ENCODE data around the gene SGPP2.

DNA sequence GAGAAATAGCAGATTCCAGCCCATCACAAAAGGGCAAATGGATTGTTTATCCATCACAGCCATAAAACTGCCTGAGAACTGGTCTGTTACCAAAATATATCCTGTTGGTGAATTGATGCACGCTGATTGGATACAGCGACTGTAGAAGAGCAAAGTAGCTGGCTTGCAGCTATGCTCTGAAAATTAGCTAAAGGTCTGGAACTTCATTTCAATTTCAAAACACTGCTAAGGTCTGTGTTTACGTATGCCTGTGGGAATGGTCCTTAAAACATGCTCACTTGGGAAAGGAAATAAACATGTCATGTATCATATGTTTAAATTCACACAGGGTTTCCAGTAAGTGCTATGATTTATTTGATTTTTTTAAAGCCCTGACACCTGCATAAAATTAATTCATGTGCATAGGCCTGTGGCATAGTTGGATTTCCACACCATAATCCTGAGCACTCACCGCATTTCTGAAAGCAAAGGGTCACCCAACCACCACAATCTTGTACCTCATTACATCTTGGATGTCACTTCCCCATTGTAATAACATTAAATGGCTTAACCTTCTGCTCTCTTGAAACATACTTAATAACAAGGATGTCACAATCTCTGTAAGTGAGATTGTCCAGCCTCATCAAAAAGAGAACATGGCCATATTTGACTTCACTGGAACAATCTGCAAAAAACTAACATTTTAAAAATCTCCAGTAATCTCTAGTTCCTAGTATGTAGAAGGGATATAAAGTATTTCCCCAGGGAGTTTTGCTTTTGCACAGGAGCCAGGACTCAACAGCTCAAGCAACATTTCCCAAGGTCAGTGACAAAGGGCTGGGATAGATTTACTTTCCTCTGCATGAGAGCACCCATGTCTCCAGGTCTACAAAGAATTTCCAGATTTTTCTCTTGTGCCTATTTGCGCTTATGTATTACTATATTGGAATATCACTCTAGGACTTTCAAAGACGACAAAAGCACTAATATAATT lies 121.8 kb downstream of the SGPP2 start:
- no peak for TF ChIP-seq POLR2AphosphoS5 (IDR thresholded peaks at IDR 0.05; ENCODE audit: low read depth, low read length)
- no peak for TF ChIP-seq POLR2A (IDR thresholded peaks at IDR 0.05; ENCODE audit: low read depth, low read length)

All from GM12891 (cell line).